Measurements from ENCODE around the gene THPO.
A peak's percentile ranks its signal among the peaks of the same experiment; 100 is the strongest.

The THPO gene

DNA sequence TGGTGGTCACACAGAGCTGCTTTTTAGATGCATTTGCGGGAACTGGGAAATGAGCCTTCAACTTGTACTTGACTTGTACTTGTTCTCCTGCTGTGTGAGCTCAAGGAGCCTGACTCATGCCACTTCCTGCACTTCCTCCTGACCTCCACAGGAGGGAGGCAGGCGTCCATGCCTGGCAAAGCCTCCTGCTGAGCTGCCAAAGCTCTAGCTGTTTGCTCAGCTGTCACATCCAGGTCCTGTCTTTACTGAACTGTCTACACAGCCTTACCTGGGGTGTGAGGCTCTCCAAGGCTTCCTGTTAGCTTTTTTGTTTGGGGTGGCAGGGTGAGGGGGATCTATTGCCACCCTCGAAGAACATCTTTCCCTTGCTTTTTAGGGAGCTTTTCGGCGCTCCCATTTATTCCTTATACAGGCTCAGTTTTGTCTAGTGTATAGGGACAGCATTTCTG is 6.4 kb downstream of the THPO start:
- Histone ChIP-seq H3K9me3 (no peaks in the 10 kb centered on the region), H3K4me3 (ENCODE audit: low read depth, low read length) (no peak overlapping the region), H3K4me1 (no peaks in the 10 kb centered on the region), H3K27me3 (peaks cover 44% of the 10 kb centered on the region), H3K36me3 (peaks cover 13% of the 10 kb centered on the region)
- TF ChIP-seq, protein P1, sequence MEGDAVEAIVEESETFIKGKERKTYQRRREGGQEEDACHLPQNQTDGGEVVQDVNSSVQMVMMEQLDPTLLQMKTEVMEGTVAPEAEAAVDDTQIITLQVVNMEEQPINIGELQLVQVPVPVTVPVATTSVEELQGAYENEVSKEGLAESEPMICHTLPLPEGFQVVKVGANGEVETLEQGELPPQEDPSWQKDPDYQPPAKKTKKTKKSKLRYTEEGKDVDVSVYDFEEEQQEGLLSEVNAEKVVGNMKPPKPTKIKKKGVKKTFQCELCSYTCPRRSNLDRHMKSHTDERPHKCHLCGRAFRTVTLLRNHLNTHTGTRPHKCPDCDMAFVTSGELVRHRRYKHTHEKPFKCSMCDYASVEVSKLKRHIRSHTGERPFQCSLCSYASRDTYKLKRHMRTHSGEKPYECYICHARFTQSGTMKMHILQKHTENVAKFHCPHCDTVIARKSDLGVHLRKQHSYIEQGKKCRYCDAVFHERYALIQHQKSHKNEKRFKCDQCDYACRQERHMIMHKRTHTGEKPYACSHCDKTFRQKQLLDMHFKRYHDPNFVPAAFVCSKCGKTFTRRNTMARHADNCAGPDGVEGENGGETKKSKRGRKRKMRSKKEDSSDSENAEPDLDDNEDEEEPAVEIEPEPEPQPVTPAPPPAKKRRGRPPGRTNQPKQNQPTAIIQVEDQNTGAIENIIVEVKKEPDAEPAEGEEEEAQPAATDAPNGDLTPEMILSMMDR (IDR thresholded peaks at IDR 0.05; ENCODE audit: low read depth, low read length) = peak; percentile 99
- peak; percentile 82 for DNase-seq

DNA sequence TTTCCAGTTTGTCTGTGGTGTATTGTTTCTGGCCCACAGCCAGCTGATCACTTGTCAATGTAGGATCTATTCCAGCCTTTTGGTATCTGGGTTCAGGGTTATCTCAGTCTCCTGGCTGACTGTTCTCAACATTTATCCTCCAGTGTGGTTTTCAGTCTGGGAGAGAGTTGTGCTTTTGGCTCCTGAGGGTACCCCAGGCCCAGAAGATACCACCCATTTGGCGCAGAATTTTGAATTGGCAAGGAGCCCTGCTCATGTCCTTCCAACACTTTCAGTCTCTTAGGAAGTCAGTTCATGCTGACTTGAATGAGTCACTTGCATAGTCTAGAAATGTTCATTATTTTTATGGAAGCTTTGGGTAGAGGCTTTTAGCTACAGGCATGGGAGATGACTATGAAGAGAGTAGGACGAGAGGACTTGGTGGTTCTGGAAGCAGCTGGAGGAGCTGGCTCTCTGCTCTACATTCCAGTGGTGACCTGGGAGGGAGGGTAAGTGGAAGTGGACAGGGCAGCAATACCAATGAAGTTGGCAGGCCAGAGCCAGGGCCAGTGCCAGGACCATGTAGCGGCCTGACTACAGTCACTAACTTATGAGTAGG is 9.3 kb downstream of the THPO start:
- Histone ChIP-seq H3K4me1 (no peaks in the 10 kb centered on the region), H3K27me3 (peaks cover 15% of the 10 kb centered on the region), H3K9me3 (no peaks in the 10 kb centered on the region), H3K36me3 (peaks cover 27% of the 10 kb centered on the region), H3K4me3 (ENCODE audit: low read depth, low read length) (no peak overlapping the region)
- TF ChIP-seq, protein P1 (IDR thresholded peaks at IDR 0.05; ENCODE audit: low read depth, low read length) = no peak
- DNase-seq = no peak

DNA sequence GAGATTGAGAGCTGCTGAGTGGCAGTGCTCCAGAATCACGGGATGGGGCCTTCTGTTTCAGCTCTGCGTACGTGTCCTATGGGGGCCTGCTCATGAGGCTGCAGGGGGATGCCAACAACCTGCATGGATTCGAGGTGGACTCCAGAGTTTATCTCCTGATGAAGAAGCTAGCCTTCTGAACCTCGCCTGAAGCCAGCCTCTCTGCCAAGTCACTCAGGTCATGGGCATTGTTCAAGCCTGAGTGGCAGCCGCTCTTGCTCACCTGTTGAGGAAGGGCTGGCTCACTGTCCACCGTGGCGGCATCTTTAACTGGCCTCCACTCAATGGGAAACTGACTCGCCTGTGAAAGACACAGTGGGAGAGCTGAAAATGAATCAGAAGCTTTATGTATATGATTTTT is 9.9 kb downstream of the THPO start:
- Histone ChIP-seq H3K4me1 (no peaks in the 10 kb centered on the region), H3K9me3 (no peaks in the 10 kb centered on the region), H3K36me3 (peaks cover 27% of the 10 kb centered on the region), H3K4me3 (ENCODE audit: low read depth, low read length) (no peak overlapping the region), H3K27me3 (peaks cover 9% of the 10 kb centered on the region)
- DNase-seq = no peak
- TF ChIP-seq, protein P1 (IDR thresholded peaks at IDR 0.05; ENCODE audit: low read depth, low read length) = no peak

DNA sequence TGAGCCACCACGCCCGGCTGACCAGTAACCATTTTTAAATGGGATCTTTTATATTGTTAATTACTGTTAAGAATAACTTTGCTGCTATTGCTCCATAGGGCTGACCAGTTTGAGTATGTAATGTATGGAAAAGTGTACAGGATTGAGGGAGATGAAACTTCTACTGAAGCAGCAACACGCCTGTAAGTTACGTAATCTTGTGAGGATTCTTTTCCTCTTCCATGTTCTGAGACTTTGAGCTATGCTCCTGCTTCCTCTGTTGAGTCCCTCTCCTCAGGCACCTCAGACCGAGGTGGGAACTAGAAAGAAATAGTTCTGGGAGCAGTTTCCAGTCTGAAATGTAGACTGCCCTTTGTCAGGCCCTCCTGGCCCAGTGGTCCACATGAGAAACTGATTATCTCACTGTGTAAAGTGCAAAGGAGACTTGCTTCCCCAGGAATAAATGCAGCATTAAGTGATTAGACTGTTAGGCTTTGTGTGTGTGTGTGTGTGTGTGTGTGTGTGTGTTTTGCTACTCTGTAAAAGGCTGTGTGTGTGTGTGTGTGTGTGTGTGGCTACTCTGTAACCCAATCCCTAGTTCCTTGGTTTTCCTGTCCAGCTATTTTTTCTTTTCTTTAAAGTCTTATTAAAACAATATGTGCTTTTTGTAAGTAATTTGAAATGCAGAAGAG is 11.3 kb downstream of the THPO start:
- H3K4me1 ChIP-seq = no peaks in the 10 kb centered on the region
- no peak overlapping the region for H3K4me3 ChIP-seq (ENCODE audit: low read depth, low read length)
- TF ChIP-seq, protein P1 (IDR thresholded peaks at IDR 0.05; ENCODE audit: low read depth, low read length) = no peak
- DNase-seq = no peak
- peaks cover 27% of the 10 kb centered on the region for H3K36me3 ChIP-seq
- H3K9me3 ChIP-seq = no peaks in the 10 kb centered on the region
- H3K27me3 ChIP-seq = no peaks in the 10 kb centered on the region

DNA sequence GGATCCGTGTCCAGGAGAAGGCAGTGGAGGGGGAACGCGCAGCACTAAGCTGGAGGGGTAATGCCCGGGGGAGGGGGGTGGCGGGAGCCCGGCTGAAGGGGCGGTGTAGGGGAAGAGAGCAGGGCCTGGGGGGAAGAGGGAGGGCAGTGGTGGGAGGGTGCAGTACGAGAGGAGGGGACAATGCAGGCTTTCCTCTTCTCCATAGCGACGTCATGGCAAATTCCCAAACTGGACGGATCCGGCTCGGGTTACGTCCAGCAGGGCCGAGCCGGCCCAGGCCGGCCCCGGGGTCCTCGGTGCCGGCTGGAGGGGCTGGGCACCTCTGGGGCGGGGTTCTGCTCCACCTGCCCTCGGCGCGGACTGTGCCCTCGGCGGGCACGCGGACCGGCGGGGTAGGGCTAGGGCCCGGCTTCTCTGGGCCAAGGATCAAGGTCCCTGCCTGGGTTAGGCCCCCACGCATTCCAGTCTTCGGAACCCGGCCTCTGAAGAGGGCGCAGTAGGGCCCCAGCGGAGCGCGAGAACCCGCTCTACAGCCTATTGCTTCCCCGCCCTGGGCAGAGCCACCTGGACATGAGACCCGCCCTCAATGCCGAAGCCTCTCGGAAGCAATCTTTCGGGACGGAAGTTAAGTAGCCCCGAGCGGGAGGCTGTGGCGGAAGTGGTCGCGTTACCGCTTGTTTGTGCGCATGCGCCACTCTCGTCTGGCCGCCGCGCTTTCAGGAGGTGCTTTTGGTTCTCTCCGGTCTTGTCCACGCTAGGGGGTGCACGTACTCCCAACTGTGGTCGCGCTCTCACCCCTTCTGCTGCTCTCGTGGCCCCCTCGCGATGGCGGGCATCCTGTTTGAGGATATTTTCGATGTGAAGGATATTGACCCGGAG is 15.1 kb downstream of the THPO start:
- TF ChIP-seq, protein P1 (IDR thresholded peaks at IDR 0.05; ENCODE audit: low read depth, low read length) = peak; percentile 61
- Histone ChIP-seq H3K4me1 (no peaks in the 10 kb centered on the region), H3K9me3 (no peaks in the 10 kb centered on the region), H3K4me3 (ENCODE audit: low read depth, low read length) (peak overlapping the region; percentile 86), H3K27me3 (no peaks in the 10 kb centered on the region), H3K36me3 (peaks cover 20% of the 10 kb centered on the region)
- peak; percentile 98 for DNase-seq
